GM23338 (cell line): Measurements from ENCODE around the gene NUDT21.

Experiments
- CREB1 ChIP-seq: fragments of 250-450 bp; sonication (Bioruptor Pico); IDR thresholded peaks from 2 replicates; pipeline ENCODE4 v1.5.0; 2020; ENCODE audit warnings: low read depth, mild to moderate bottlenecking, moderate library complexity
- EZH2 ChIP-seq: fragments of 200-600 bp; sonication (generic); IDR thresholded peaks from one replicate; pipeline ENCODE4 v1.8.0; 2017; ENCODE audit warnings: antibody characterized with exemption, mild to moderate bottlenecking, low read depth; ENCODE audit not compliant: unreplicated experiment
- EZH2phosphoT487 ChIP-seq: fragments of 200-600 bp; sonication (generic); IDR thresholded peaks from one replicate; pipeline ENCODE4 v1.8.1; 2018; ENCODE audit warnings: antibody characterized with exemption; ENCODE audit not compliant: unreplicated experiment
- JUNB ChIP-seq: IDR thresholded peaks from one replicate; pipeline ENCODE4 v1.6.1; 2016; ENCODE audit warnings: antibody characterized with exemption; ENCODE audit not compliant: unreplicated experiment
- POLR2AphosphoS5 ChIP-seq: IDR thresholded peaks from 2 replicates; pipeline ENCODE4 v1.6.1; 2016; ENCODE audit warnings: antibody characterized with exemption, low read depth
- REST ChIP-seq: IDR thresholded peaks from one replicate; pipeline ENCODE4 v1.6.1; 2018; ENCODE audit warnings: antibody characterized with exemption; ENCODE audit not compliant: unreplicated experiment
- STAT1 ChIP-seq: IDR thresholded peaks from one replicate; pipeline ENCODE4 v1.6.1; 2016; ENCODE audit warnings: antibody characterized with exemption; ENCODE audit not compliant: unreplicated experiment
- ZNF331 ChIP-seq: fragments of 250-450 bp; sonication (Bioruptor Pico); IDR thresholded peaks from 2 replicates; pipeline ENCODE4 v1.5.0; 2020; ENCODE audit warnings: low read depth, mild to moderate bottlenecking, moderate library complexity
- ZNF462 ChIP-seq: fragments of 250-450 bp; sonication (Bioruptor Pico); IDR thresholded peaks from 2 replicates; pipeline ENCODE4 v1.5.0; 2020; ENCODE audit warnings: mild to moderate bottlenecking, moderate library complexity
- TF ChIP-seq, protein P1 (sequence below): IDR thresholded peaks from 2 replicates; pipeline ENCODE4 v1.6.1; 2016; ENCODE audit warnings: antibody characterized with exemption
- TF ChIP-seq, protein P2 (sequence below), 2 experiments: fragments of 200-600 bp in 1 of 2; sonication (generic) in 1 of 2; conservative IDR thresholded peaks; 2 replicates each; pipeline versions ENCODE4 v1.5.1 to v1.6.1; 2016 to 2017; ENCODE audit warnings: antibody characterized with exemption in 2 of 2, low read depth in 2 of 2, mild to moderate bottlenecking in 2 of 2, moderate library complexity in 1 of 2

DNA sequence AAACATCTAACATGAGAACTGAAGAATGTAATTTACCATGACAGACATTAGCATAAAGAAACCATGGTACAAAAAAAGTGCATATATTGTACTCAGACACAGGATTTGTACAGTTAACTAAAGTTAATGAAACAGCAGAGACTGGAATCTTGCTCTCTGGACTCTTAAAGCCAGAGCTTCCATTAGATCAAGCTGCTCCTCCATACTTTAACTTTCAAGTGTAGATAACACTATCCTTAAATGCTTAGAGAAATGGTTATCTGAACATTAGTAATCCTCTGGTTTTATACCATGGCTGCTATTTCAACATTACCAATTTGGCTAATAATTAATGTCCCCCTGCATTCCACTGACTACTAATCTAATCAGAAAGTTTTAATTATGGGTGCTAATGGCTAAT lies 3.1 kb downstream of the NUDT21 start:
- TF ChIP-seq, protein P1, sequence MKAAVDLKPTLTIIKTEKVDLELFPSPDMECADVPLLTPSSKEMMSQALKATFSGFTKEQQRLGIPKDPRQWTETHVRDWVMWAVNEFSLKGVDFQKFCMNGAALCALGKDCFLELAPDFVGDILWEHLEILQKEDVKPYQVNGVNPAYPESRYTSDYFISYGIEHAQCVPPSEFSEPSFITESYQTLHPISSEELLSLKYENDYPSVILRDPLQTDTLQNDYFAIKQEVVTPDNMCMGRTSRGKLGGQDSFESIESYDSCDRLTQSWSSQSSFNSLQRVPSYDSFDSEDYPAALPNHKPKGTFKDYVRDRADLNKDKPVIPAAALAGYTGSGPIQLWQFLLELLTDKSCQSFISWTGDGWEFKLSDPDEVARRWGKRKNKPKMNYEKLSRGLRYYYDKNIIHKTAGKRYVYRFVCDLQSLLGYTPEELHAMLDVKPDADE, result no peak
- TF ChIP-seq, protein P2, sequence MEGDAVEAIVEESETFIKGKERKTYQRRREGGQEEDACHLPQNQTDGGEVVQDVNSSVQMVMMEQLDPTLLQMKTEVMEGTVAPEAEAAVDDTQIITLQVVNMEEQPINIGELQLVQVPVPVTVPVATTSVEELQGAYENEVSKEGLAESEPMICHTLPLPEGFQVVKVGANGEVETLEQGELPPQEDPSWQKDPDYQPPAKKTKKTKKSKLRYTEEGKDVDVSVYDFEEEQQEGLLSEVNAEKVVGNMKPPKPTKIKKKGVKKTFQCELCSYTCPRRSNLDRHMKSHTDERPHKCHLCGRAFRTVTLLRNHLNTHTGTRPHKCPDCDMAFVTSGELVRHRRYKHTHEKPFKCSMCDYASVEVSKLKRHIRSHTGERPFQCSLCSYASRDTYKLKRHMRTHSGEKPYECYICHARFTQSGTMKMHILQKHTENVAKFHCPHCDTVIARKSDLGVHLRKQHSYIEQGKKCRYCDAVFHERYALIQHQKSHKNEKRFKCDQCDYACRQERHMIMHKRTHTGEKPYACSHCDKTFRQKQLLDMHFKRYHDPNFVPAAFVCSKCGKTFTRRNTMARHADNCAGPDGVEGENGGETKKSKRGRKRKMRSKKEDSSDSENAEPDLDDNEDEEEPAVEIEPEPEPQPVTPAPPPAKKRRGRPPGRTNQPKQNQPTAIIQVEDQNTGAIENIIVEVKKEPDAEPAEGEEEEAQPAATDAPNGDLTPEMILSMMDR (conservative IDR thresholded peaks at IDR 0.05; ENCODE audit: low read depth in 2 of 2), result no peak
- TF ChIP-seq POLR2AphosphoS5, result no peak
- no peak for TF ChIP-seq REST
- TF ChIP-seq EZH2, result no peak
- no peak for TF ChIP-seq EZH2phosphoT487
- no peak for TF ChIP-seq STAT1
- no peak for TF ChIP-seq JUNB
- no peak for TF ChIP-seq ZNF331
- no peak for TF ChIP-seq CREB1 (CRISPR knock-in tag)
- TF ChIP-seq ZNF462 (CRISPR knock-in tag), result no peak
